Parathyroid adenoma (tissue), 2 donors: ENCODE measurements around the gene FHOD3.

ENCODE experiments used
- H2AFZ ChIP-seq: fragments of 300-600 bp; sonication (generic); one replicate; pipeline ENCODE4 v1.7.0; 2017; ENCODE audit warnings: antibody characterized with exemption, mild to moderate bottlenecking
- H3K27ac ChIP-seq: fragments of 300-600 bp; sonication (generic); one replicate; pipeline ENCODE4 v1.7.0; 2017
- H3K27me3 ChIP-seq: fragments of 300-600 bp; sonication (generic); one replicate; pipeline ENCODE4 v1.7.0; 2017; ENCODE audit warnings: low read length; ENCODE audit not compliant: control insufficient read depth, insufficient read depth
- H3K36me3 ChIP-seq: fragments of 300-600 bp; sonication (generic); one replicate; pipeline ENCODE4 v1.7.0; 2017; ENCODE audit warnings: low read length; ENCODE audit not compliant: control insufficient read depth, insufficient read depth
- H3K4me1 ChIP-seq: fragments of 300-600 bp; sonication (generic); one replicate; pipeline ENCODE4 v1.7.0; 2017; ENCODE audit warnings: control low read depth
- H3K4me2 ChIP-seq: fragments of 300-600 bp; sonication (generic); one replicate; pipeline ENCODE4 v1.7.0; 2017; ENCODE audit warnings: low read length
- H3K4me3 ChIP-seq: fragments of 300-600 bp; sonication (generic); one replicate; pipeline ENCODE4 v1.7.0; 2017; ENCODE audit warnings: low read depth, low read length
- H3K79me2 ChIP-seq: fragments of 300-600 bp; sonication (generic); one replicate; pipeline ENCODE4 v1.7.0; 2017; ENCODE audit warnings: control low read depth
- H3K9ac ChIP-seq: fragments of 300-600 bp; sonication (generic); one replicate; pipeline ENCODE4 v1.7.0; 2017; ENCODE audit warnings: mild to moderate bottlenecking
- H3K9me3 ChIP-seq: fragments of 300-600 bp; sonication (generic); one replicate; pipeline ENCODE4 v1.7.0; 2017; ENCODE audit warnings: low read length; ENCODE audit not compliant: control insufficient read depth
- TF ChIP-seq, protein P1 (sequence below): fragments of 300-600 bp; sonication (generic); IDR thresholded peaks from one replicate; pipeline ENCODE4 v1.7.0; 2017; ENCODE audit warnings: antibody characterized with exemption, mild to moderate bottlenecking
- donor health status: primary hyperparathyroidism.

FHOD3 gene

DNA sequence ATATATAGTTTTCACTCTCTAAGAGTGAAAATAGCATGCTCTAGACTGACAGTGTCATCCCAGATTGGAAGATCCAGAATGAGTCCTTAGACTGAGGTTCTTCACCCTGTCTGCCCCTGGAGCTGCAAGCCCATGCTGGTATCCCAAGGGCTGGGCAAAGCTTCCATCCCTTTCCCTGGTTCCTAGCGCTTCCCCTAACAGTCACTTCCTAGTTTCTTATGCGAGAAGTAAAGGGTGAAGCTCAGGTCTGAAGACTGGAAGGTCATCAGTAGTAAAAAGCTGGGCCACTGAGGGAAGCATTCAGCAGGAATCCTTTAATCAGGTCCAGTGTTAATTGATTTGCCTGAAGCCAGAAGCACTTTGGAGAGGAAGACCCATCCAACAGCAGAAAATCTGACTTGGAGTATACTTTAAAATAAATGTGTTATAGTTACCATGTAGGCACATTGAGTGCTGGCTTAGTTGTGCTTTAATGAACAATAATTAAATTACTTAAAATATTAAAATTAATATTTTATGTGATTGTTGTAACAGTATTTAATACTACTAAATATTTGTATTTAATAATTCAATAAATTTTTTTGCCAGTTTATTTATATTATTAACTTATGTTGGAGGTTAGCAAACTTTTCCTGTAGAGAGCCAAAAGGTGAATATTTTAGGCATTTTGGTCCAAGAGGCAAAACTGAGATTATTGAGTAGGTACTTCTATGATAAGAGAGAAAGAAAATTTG is 237.9 kb downstream of the FHOD3 start:
- H3K4me2 ChIP-seq, result no peak overlapping the region
- H3K27ac ChIP-seq, result no peak overlapping the region
- H3K4me3 ChIP-seq, result no peak overlapping the region
- no peaks in the 10 kb centered on the region for H3K79me2 ChIP-seq
- no peaks in the 10 kb centered on the region for H3K36me3 ChIP-seq
- TF ChIP-seq, protein P1, sequence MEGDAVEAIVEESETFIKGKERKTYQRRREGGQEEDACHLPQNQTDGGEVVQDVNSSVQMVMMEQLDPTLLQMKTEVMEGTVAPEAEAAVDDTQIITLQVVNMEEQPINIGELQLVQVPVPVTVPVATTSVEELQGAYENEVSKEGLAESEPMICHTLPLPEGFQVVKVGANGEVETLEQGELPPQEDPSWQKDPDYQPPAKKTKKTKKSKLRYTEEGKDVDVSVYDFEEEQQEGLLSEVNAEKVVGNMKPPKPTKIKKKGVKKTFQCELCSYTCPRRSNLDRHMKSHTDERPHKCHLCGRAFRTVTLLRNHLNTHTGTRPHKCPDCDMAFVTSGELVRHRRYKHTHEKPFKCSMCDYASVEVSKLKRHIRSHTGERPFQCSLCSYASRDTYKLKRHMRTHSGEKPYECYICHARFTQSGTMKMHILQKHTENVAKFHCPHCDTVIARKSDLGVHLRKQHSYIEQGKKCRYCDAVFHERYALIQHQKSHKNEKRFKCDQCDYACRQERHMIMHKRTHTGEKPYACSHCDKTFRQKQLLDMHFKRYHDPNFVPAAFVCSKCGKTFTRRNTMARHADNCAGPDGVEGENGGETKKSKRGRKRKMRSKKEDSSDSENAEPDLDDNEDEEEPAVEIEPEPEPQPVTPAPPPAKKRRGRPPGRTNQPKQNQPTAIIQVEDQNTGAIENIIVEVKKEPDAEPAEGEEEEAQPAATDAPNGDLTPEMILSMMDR, result no peak
- H3K9ac ChIP-seq, result no peak overlapping the region
- H2AFZ ChIP-seq, result no peak overlapping the region
- no peaks in the 10 kb centered on the region for H3K27me3 ChIP-seq
- no peaks in the 10 kb centered on the region for H3K9me3 ChIP-seq
- H3K4me1 ChIP-seq, result no peaks in the 10 kb centered on the region

- Histone ChIP-seq H3K4me3 (no peak overlapping the region), H3K4me1 (no peaks in the 10 kb centered on the region), H3K9ac (no peak overlapping the region), H2AFZ (no peak overlapping the region), H3K4me2 (no peak overlapping the region), H3K27ac (no peak overlapping the region), H3K79me2 (no peaks in the 10 kb centered on the region), H3K9me3 (no peaks in the 10 kb centered on the region), H3K36me3 (no peaks in the 10 kb centered on the region), H3K27me3 (no peaks in the 10 kb centered on the region)
- TF ChIP-seq, protein P1, result no peak
Observed at GRCh38 chr18:36536426-36536825, 238.9 kb downstream of the FHOD3 start.

- Histone ChIP-seq H3K36me3 (no peaks in the 10 kb centered on the region), H3K9ac (no peak overlapping the region), H3K4me3 (no peak overlapping the region), H3K79me2 (no peaks in the 10 kb centered on the region), H3K9me3 (no peaks in the 10 kb centered on the region), H3K27ac (no peak overlapping the region), H3K4me1 (no peaks in the 10 kb centered on the region), H2AFZ (no peak overlapping the region), H3K27me3 (no peaks in the 10 kb centered on the region), H3K4me2 (no peak overlapping the region)
- TF ChIP-seq, protein P1, result no peak
Observed at GRCh38 chr18:36537289-36537688, 239.8 kb downstream of the FHOD3 start.

DNA sequence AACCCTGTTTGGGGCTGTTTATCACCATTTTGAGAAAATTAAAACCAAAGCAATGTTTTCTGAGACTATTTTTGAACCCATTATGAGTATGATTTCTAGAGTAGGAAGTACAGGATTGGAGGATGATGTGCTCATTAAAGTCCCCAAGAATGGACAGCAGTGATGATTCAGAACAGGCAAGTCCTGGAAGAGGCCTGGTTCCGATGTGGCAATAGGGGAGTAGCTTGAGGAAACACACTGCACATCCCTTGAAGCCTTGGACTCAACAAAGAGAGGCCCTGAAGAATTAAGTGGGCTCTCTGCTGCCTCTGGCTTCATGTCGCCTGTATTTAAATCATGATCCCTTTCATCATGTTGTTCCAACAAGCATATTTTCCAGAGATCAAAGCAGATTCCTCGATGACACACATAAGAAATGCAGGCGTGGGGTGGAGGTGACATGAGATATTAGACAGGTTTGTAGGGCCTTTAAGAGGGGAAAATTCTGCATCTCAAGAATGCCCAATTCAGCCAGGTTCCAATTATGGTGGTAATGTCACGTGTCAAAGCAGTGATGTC is 242.2 kb downstream of the FHOD3 start:
- no peak overlapping the region for H3K4me2 ChIP-seq
- no peak overlapping the region for H3K9ac ChIP-seq
- H3K27ac ChIP-seq, result no peak overlapping the region
- H3K9me3 ChIP-seq, result no peaks in the 10 kb centered on the region
- no peaks in the 10 kb centered on the region for H3K4me1 ChIP-seq
- TF ChIP-seq, protein P1, result no peak
- H3K4me3 ChIP-seq, result no peak overlapping the region
- H2AFZ ChIP-seq, result no peak overlapping the region
- H3K36me3 ChIP-seq, result no peaks in the 10 kb centered on the region
- H3K79me2 ChIP-seq, result no peaks in the 10 kb centered on the region
- no peaks in the 10 kb centered on the region for H3K27me3 ChIP-seq

GRCh38 chr18:36543030-36543429 is 245.5 kb downstream of the FHOD3 start:
- H3K9me3 ChIP-seq, result no peaks in the 10 kb centered on the region
- H3K9ac ChIP-seq, result no peak overlapping the region
- H3K36me3 ChIP-seq, result no peaks in the 10 kb centered on the region
- no peaks in the 10 kb centered on the region for H3K79me2 ChIP-seq
- H3K4me2 ChIP-seq, result no peak overlapping the region
- H2AFZ ChIP-seq, result no peak overlapping the region
- H3K27me3 ChIP-seq, result no peaks in the 10 kb centered on the region
- TF ChIP-seq, protein P1, result no peak
- H3K27ac ChIP-seq, result no peak overlapping the region
- no peak overlapping the region for H3K4me3 ChIP-seq
- no peaks in the 10 kb centered on the region for H3K4me1 ChIP-seq
